Osteocyte (in vitro differentiated cells): ENCODE measurements around the gene TBX20. TPM values are rescaled to one million over a fixed set of nuclear protein-coding genes. Genes with fewer than 3 reads are reported as not detected.
"Not testable (repeated sequence)": the region's sequence is repeated elsewhere in the genome, so short reads cannot be mapped to it uniquely, and the experiment has no call there.

Source experiments
- DNase-seq: peaks from one replicate; pipeline ENCODE4 v3.0.0; 2021; ENCODE audit warnings: mixed read lengths; ENCODE audit not compliant: unreplicated experiment; ENCODE audit errors: extremely low spot score
- H3K27ac Mint-ChIP-seq: one replicate; pipeline ENCODE4 v1.8.0; 2021; ENCODE audit warnings: mild to moderate bottlenecking, mixed read lengths; ENCODE audit not compliant: unreplicated experiment
- H3K27me3 Mint-ChIP-seq: one replicate; pipeline ENCODE4 v1.8.0; 2021; ENCODE audit warnings: mixed read lengths; ENCODE audit not compliant: unreplicated experiment
- H3K36me3 Mint-ChIP-seq: one replicate; pipeline ENCODE4 v1.8.0; 2021; ENCODE audit warnings: mixed read lengths; ENCODE audit not compliant: unreplicated experiment
- H3K4me1 Mint-ChIP-seq: one replicate; pipeline ENCODE4 v1.8.0; 2021; ENCODE audit warnings: mixed read lengths; ENCODE audit not compliant: unreplicated experiment
- H3K4me3 Mint-ChIP-seq: one replicate; pipeline ENCODE4 v1.8.0; 2021; ENCODE audit warnings: mild to moderate bottlenecking, moderate library complexity, mixed read lengths; ENCODE audit not compliant: unreplicated experiment
- H3K9me3 Mint-ChIP-seq: one replicate; pipeline ENCODE4 v1.8.0; 2021; ENCODE audit warnings: mixed read lengths; ENCODE audit not compliant: unreplicated experiment
- total RNA-seq: library from RNA; stranded (reverse); gene quantifications from 2 replicates; pipeline ENCODE4 v1.2.1, GENCODE V29; 2021

TBX20 gene
- total RNA-seq, 1 donor from 2014 or later = not detected

DNA sequence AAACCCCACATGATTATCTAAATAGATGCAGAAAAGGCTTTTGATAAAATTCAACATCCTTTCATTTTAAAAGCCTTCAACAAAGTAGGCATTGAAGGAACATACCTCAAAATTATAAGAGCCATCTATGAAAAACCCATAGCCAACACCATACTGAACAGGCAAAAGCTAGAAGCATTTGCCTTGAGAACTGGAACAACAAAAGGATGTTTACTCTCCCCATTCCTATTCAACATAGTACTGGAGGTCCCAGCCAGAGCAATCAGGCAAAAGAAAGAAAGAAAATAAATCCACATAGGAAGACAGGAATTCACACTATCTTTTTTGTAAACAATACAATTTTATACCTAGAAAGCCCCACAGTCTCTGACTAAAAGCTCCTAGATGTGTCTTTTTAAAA lies 86.2 kb downstream of the TBX20 start:
- not testable (repeated sequence) for H3K27ac Mint-ChIP-seq, H3K4me3 Mint-ChIP-seq, H3K36me3 Mint-ChIP-seq, H3K9me3 Mint-ChIP-seq, H3K27me3 Mint-ChIP-seq, H3K4me1 Mint-ChIP-seq, DNase-seq

DNA sequence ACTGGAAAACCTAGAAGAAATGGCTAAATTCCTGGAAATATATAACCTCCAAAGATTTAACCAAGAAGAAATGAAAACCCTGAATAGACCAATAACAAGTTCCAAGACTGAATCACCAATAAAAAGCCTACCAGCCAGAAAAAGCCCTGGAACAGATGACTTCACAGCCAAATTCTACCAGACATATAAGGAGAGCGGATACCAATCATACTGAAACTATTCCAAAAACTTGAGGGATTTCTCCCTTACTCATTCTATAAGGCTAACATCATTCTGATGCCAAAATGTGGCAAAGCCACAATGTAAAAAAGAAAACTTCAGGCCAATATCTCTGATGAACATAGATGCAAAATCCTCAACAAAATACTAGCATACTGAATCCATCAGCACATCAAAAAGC lies 86.7 kb downstream of the TBX20 start:
- not testable (repeated sequence) for DNase-seq, H3K27me3 Mint-ChIP-seq, H3K4me1 Mint-ChIP-seq, H3K4me3 Mint-ChIP-seq, H3K36me3 Mint-ChIP-seq, H3K27ac Mint-ChIP-seq, H3K9me3 Mint-ChIP-seq

DNA sequence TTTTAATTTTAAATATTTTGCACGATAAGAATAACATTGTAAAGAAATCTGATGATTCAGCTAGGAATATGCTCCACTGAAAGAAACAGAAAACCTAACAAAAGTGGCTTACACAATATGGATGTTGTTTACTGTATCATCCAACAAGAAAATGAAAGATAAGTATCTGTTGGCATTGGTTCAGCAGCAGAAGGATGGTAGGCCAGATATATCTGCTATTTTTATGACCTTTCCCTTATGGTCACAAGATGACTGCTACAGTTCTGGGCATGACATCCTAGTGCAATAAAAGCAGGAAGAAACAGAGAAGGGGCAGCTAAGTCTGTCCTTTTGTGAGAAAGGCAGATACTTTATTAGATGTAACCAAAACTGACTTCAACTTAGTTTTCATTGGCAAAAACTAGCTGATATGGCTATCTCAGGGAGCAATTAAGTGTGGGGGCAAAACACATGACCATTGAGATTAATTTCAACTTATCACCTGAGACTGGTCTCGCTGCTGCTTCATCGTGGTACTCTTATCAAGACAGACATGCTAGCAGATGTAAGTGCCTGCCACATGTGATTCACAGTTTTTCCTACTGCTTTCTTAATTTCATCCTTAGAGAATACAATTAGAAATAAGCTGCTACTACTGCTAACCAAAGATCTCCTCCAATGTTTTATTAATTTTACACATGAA lies 92.7 kb downstream of the TBX20 start:
- H3K27me3 Mint-ChIP-seq, H3K4me3 Mint-ChIP-seq, H3K36me3 Mint-ChIP-seq, H3K27ac Mint-ChIP-seq, H3K9me3 Mint-ChIP-seq, H3K4me1 Mint-ChIP-seq, DNase-seq: not testable (repeated sequence)

Other genes with a start within 250 kb of the TBX20 start
- gene DPY19L1, start 216.6 kb downstream of the TBX20 start, total RNA-seq = 37.2 and 39.3 TPM in 2 replicates